ENCODE results near the gene AP2A1. TPM values are rescaled to one million over a fixed set of nuclear protein-coding genes. Genes with fewer than 3 reads are reported as not detected.
A peak's percentile ranks its signal among the peaks of the same experiment; 100 is the strongest.

Gene AP2A1
- total and polyA plus RNA-seq, 9 donors = 37.8 to 126 (median 88.1) TPM

DNA sequence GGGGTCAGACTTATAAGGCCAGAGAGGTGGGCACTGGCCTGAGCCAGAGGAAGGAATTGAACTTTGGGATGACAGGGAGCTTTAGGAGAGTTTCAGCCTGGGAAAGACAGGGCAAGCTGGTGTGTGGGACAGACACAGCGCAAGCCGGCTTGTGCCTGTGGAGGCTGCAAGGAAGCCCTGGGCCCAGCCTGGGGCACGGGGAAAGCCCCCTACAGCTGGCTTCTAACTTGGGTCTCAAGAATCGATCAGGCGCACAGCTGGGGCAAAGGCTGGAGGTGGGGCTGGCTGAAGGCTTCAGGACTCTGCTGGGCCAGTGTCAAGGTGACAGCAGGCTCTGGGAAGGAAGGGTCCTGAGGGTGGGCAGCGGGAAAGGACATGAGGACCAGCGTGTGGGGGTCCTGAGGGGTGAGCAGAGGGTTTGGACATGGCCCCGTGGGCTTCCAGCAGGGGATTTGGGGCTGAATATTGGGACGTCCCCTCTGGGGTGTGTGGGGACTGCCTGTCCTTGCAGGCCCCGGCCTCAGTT lies 87.1 kb downstream of the AP2A1 start:
- peak in 1 of 5 donors; percentile 38 for DNase-seq
- H3K36me3 ChIP-seq = no peaks in the 10 kb centered on the region
- no peaks in the 10 kb centered on the region for H3K27me3 ChIP-seq
- H3K4me3 ChIP-seq = no peak overlapping the region
- no peaks in the 10 kb centered on the region for H3K9me3 ChIP-seq
- intact Hi-C loops (cut with DNase I) = loop anchor here in 1 of 4 donors (5.0 kb wide), 1 partner anchor 37 kb away; the partner anchor contains the start of gene MED25
- peaks cover 5% of the 10 kb centered on the region for H3K4me1 ChIP-seq (ENCODE audit: insufficient read depth)
- peak overlapping the region in 1 of 2 donors; percentile 34 for H3K27ac ChIP-seq
- 66 to 73% (median 72%) methylated on average over 10 of the region's 10 CpGs for WGBS, 3 donors
- TF ChIP-seq, protein P1, sequence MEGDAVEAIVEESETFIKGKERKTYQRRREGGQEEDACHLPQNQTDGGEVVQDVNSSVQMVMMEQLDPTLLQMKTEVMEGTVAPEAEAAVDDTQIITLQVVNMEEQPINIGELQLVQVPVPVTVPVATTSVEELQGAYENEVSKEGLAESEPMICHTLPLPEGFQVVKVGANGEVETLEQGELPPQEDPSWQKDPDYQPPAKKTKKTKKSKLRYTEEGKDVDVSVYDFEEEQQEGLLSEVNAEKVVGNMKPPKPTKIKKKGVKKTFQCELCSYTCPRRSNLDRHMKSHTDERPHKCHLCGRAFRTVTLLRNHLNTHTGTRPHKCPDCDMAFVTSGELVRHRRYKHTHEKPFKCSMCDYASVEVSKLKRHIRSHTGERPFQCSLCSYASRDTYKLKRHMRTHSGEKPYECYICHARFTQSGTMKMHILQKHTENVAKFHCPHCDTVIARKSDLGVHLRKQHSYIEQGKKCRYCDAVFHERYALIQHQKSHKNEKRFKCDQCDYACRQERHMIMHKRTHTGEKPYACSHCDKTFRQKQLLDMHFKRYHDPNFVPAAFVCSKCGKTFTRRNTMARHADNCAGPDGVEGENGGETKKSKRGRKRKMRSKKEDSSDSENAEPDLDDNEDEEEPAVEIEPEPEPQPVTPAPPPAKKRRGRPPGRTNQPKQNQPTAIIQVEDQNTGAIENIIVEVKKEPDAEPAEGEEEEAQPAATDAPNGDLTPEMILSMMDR (IDR thresholded peaks at IDR 0.05) = no peak
- TF ChIP-seq EP300 (IDR thresholded peaks at IDR 0.05) (no peak), POLR2A (IDR thresholded peaks at IDR 0.05) (no peak)

DNA sequence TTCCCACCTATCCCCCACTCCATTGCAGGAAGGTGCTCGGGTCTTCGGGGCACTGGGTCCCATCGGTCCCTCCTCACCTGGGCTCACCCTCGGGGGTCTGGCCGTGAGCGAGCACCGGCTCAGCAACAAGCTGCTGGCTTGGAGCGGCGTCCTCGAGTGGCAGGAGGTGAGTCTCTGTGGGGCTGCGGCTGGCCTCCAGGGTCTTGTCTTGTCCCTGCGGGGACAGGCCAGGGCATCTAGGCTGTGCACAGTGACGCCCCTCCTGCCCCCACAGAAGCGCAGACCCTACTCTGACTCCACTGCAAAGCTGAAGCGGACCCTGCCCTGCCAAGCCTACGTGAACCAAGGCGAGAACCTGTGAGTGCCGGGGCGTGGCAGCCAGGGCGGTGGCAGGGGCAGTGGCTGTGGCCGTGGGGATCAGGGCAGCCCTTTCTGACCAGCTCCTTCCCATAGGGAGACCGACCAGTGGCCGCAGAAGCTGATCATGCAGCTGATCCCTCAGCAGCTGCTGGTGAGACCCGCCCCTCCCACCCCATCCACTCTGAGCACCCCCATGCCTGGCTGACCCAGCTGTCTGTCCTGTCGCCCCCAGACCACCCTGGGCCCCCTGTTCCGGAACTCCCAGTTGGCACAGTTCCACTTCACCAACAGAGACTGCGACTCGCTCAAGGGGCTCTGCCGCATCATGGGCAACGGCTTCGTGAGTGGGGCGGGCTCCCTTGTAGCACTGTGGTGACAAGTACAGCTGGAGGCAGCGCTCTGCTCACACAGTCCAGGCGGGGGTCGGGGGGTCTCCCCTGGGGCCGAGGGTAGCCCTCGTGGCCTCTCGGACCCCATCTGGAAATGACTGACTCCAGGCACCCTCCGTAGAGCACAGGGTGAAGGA lies 87.8 kb downstream of the AP2A1 start:
- H3K27ac ChIP-seq = no peak overlapping the region

DNA sequence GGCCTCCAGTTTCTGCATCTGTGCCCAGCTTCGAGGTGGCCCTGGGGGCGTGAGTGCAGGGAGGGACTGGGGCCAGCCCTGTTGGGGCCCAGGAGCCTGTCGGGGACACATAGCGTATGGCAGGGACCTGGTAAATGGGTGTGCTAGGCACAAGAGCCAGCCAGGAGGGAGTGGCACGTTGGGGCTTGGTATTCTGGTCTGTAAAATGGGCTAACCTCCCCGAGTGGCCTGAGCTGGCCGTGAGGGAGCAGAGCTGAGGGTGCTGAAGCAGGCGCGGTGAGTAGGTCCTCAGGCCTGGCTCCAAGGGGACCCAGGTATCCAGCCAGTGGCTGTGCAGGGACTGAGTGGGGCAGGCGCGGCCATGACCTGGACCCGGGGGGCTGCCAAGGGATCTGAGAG lies 88.5 kb downstream of the AP2A1 start:
- Histone ChIP-seq H3K9me3 (no peaks in the 10 kb centered on the region), H3K4me3 (no peak overlapping the region), H3K27ac (peak overlapping the region in 1 of 2 donors; percentile 2), H3K36me3 (no peaks in the 10 kb centered on the region), H3K27me3 (no peaks in the 10 kb centered on the region), H3K4me1 (ENCODE audit: insufficient read depth) (peaks cover 4% of the 10 kb centered on the region)
- TF ChIP-seq EP300 (IDR thresholded peaks at IDR 0.05) (no peak), POLR2A (IDR thresholded peaks at IDR 0.05) (no peak)
- TF ChIP-seq, protein P1 (IDR thresholded peaks at IDR 0.05) = no peak
- peak in 3 of 5 donors; percentile 29 to 43 (median 31) for DNase-seq
- intact Hi-C loops (cut with DNase I) = loop anchor here in 1 of 4 donors (5.0 kb wide), 1 partner anchor 33 kb away; no protein-coding TSS in a partner anchor
- WGBS, 3 donors = 80 to 81% (median 81%) methylated on average over 12 of the region's 12 CpGs

More for the DNA sequence above, 87.8 kb downstream of the AP2A1 start:
- DNase-seq = peak in 4 of 5 donors; percentile 22 to 52 (median 41)
- WGBS, 3 donors = 78 to 82% (median 81%) methylated on average over 36 to 39 of the region's 39 CpGs
- Histone ChIP-seq H3K9me3 (no peaks in the 10 kb centered on the region), H3K36me3 (no peaks in the 10 kb centered on the region), H3K4me1 (ENCODE audit: insufficient read depth) (peaks cover 5% of the 10 kb centered on the region), H3K27me3 (no peaks in the 10 kb centered on the region), H3K4me3 (no peak overlapping the region)
- TF ChIP-seq, protein P1 (IDR thresholded peaks at IDR 0.05) = no peak
- TF ChIP-seq POLR2A (IDR thresholded peaks at IDR 0.05) (no peak), EP300 (IDR thresholded peaks at IDR 0.05) (no peak)
- intact Hi-C loops (cut with DNase I) = loop anchor here in 2 of 4 donors (5.0 kb wide), 2 partner anchors 32 to 37 kb away; partner anchors contain the start of gene MED25 (in 1 of the 2)

DNA sequence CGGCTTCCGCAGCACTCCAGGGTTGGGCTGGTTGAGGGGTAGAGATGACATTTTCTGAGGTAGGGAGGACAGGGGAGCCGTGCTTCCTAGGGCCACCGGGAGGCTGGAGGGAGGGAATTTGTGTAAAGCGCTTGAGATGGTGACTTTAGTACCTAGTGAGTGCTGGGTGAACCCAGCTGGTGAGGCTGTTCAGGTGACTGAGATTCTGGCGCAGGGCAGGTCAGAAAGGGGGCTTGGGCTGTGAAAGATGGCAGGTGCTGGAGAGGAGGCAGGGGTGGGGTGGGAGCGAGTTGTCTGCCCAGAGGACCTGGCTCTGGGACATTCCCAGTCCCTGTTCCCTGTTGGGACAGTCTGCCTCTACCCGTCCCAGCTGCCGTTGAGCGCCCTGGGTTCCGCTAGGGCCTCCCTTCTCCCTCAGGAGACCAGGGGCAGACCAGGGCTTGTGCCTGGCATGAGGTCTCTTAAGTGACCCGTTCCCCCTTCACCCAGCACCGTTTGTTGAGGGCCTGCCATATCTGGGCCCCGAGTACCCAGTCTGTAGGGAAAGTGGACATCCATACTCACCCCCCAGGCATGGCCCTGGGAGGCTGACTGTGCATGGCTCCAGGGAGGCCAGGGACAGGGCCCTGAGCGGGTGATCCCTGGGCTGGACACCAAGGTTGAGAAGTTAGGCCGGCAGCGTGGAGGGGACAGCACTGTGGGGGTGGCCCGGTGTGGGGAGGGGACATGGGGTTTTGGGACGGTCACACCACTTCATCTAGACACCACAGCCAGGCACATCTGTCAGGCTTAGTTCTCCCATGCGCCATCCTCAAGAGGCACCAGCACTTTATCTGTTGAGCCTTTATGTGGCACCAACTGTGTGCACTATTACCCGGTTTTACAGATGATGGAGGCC lies 89.1 kb downstream of the AP2A1 start:
- H3K4me3 ChIP-seq = no peak overlapping the region
- H3K36me3 ChIP-seq = no peaks in the 10 kb centered on the region
- H3K27ac ChIP-seq = peak overlapping the region in 1 of 2 donors; percentile 2
- DNase-seq = peak in 2 of 5 donors; percentile 29 to 45
- TF ChIP-seq POLR2A (IDR thresholded peaks at IDR 0.05) = no peak
- 78 to 84% (median 81%) methylated on average over 21 of the region's 21 CpGs for WGBS, 3 donors
- H3K27me3 ChIP-seq = no peaks in the 10 kb centered on the region
- intact Hi-C loops (cut with DNase I) = loop anchor here in 1 of 4 donors (5.0 kb wide), 1 partner anchor 34 kb away; no protein-coding TSS in a partner anchor
- peaks cover 8% of the 10 kb centered on the region for H3K4me1 ChIP-seq (ENCODE audit: insufficient read depth)
- no peaks in the 10 kb centered on the region for H3K9me3 ChIP-seq
